ENCODE measurements around the gene HNRNPR.
"Not testable (repeated sequence)": the region's sequence is repeated elsewhere in the genome, so short reads cannot be mapped to it uniquely, and the experiment has no call there.

Gene HNRNPR

GRCh38 chr1:23331713-23332112 lies 12.4 kb downstream of the HNRNPR start:
- DNase-seq (ENCODE audit: low read depth in 2 of 2), result no peak

GRCh38 chr1:23330846-23331245 lies 13.2 kb downstream of the HNRNPR start:
- DNase-seq (ENCODE audit: low read depth in 2 of 2), result no peak

GRCh38 chr1:23325393-23325792 lies 18.7 kb downstream of the HNRNPR start:
- DNase-seq (ENCODE audit: low read depth in 2 of 2), result no peak

- no peak for DNase-seq (ENCODE audit: low read depth in 2 of 2)
Measured at GRCh38 chr1:23322770-23323169, 21.3 kb downstream of the HNRNPR start.

GRCh38 chr1:23310280-23310679 lies 33.8 kb downstream of the HNRNPR start:
- DNase-seq (ENCODE audit: low read depth in 2 of 2), result not testable (repeated sequence)

- DNase-seq (ENCODE audit: low read depth in 2 of 2), result no peak
Measured at GRCh38 chr1:23304140-23304620, 39.9 kb downstream of the HNRNPR start.

- DNase-seq (ENCODE audit: low read depth in 2 of 2), result no peak
Measured at GRCh38 chr1:23303524-23303923, 40.6 kb downstream of the HNRNPR start.

GRCh38 chr1:23296931-23297330 lies 47.2 kb downstream of the HNRNPR start:
- DNase-seq (ENCODE audit: low read depth in 2 of 2), result no peak

- no peak for DNase-seq (ENCODE audit: low read depth in 2 of 2)
Measured at GRCh38 chr1:23291706-23292105, 52.4 kb downstream of the HNRNPR start.

GRCh38 chr1:23290836-23291565 lies 53.1 kb downstream of the HNRNPR start:
- DNase-seq (ENCODE audit: low read depth in 2 of 2), result no peak

GRCh38 chr1:23288671-23289070 lies 55.4 kb downstream of the HNRNPR start:
- no peak for DNase-seq (ENCODE audit: low read depth in 2 of 2)

- no peak for DNase-seq (ENCODE audit: low read depth in 2 of 2)
Measured at GRCh38 chr1:23288201-23288600, 55.9 kb downstream of the HNRNPR start.

GRCh38 chr1:23286401-23286800 lies 57.7 kb downstream of the HNRNPR start:
- no peak for DNase-seq (ENCODE audit: low read depth in 2 of 2)

GRCh38 chr1:23283667-23284602 lies 60.1 kb downstream of the HNRNPR start:
- DNase-seq (ENCODE audit: low read depth in 2 of 2), result no peak

GRCh38 chr1:23282957-23283356 lies 61.1 kb downstream of the HNRNPR start:
- no peak for DNase-seq (ENCODE audit: low read depth in 2 of 2)

- no peak for DNase-seq (ENCODE audit: low read depth in 2 of 2)
Measured at GRCh38 chr1:23278717-23279116, 65.4 kb downstream of the HNRNPR start.

- DNase-seq (ENCODE audit: low read depth in 2 of 2), result no peak
Measured at GRCh38 chr1:23276531-23276930, 67.6 kb downstream of the HNRNPR start.

GRCh38 chr1:23274134-23274505 lies 70.0 kb downstream of the HNRNPR start:
- DNase-seq (ENCODE audit: low read depth in 2 of 2), result no peak

- no peak for DNase-seq (ENCODE audit: low read depth in 2 of 2)
Measured at GRCh38 chr1:23273450-23274133, 70.5 kb downstream of the HNRNPR start.

GRCh38 chr1:23263380-23263887 lies 80.7 kb downstream of the HNRNPR start:
- DNase-seq (ENCODE audit: low read depth in 2 of 2), result no peak

- not testable (repeated sequence) for DNase-seq (ENCODE audit: low read depth in 2 of 2)
Measured at GRCh38 chr1:23258082-23258481, 86.0 kb downstream of the HNRNPR start.

GRCh38 chr1:23257371-23257770 lies 86.7 kb downstream of the HNRNPR start:
- not testable (repeated sequence) for DNase-seq (ENCODE audit: low read depth in 2 of 2)

Measured in stimulated activated CD8-positive, alpha-beta memory T cell treated with anti-CD3 and anti-CD28 coated beads, Interleukin-2, amount 100 ng/mL, for 48 hours (primary cell).